WTC11 (cell line): Measurements from ENCODE around the gene ACOX3. TPM values are rescaled to one million over a fixed set of nuclear protein-coding genes. Genes with fewer than 3 reads are reported as not detected.

Source experiments
- ATAC-seq: fragments of 200-7000 bp; cut with Tn5 transposase; 2 replicates; pipeline ENCODE4 v1.10.0; 2021; ENCODE audit warnings: mild to moderate bottlenecking, moderate library complexity
- CTCF ChIA-PET: fragments of 300-600 bp; sonication (Branson Sonifier 250); formaldehyde crosslinking; loops from one replicate; lab custom pipeline; 2021; ENCODE audit warnings: antibody characterized with exemption; lab: Charles Lee
- POLR2A ChIA-PET: fragments of 350-600 bp; sonication (Branson Sonifier 250); formaldehyde crosslinking; loops from one replicate; lab custom pipeline; 2021; ENCODE audit warnings: antibody characterized with exemption; lab: Charles Lee
- DNase-seq: peaks from one replicate; pipeline ENCODE4 v3.0.0; 2021; ENCODE audit warnings: low spot score
- H3K27ac Mint-ChIP-seq: 2 replicates; pipeline ENCODE4 v1.8.0; 2021; ENCODE audit warnings: mixed read lengths
- H3K27me3 Mint-ChIP-seq: 2 replicates; pipeline ENCODE4 v1.8.0; 2021; ENCODE audit warnings: low read depth, mild to moderate bottlenecking, moderate library complexity, mixed read lengths
- H3K36me3 Mint-ChIP-seq: 2 replicates; pipeline ENCODE4 v1.8.0; 2021; ENCODE audit warnings: mixed read lengths
- H3K4me1 Mint-ChIP-seq: 2 replicates; pipeline ENCODE4 v1.8.0; 2022; ENCODE audit warnings: mixed read lengths
- H3K4me3 Mint-ChIP-seq: 2 replicates; pipeline ENCODE4 v1.8.0; 2021; ENCODE audit warnings: mild to moderate bottlenecking, moderate library complexity, mixed read lengths
- H3K9me3 Mint-ChIP-seq: 2 replicates; pipeline ENCODE4 v1.8.0; 2021; ENCODE audit warnings: mixed read lengths
- ATF3 ChIP-seq: sonication (generic); formaldehyde crosslinking; conservative IDR thresholded peaks from 2 replicates; pipeline ENCODE4 v1.8.1; 2022; ENCODE audit warnings: mild to moderate bottlenecking, missing genetic modification reagents
- CBFB ChIP-seq: sonication (generic); formaldehyde crosslinking; IDR thresholded peaks from 2 replicates; pipeline ENCODE4 v1.8.1; 2022; ENCODE audit warnings: mild to moderate bottlenecking, low read depth, missing genetic modification reagents
- CTCF ChIP-seq: fragments of 200-600 bp; IDR thresholded peaks from 2 replicates; pipeline ENCODE4 v1.8.0; 2022; ENCODE audit warnings: antibody characterized with exemption
- FOXJ3 ChIP-seq: sonication (generic); formaldehyde crosslinking; IDR thresholded peaks from 2 replicates; pipeline ENCODE4 v1.9.0; 2021; ENCODE audit warnings: missing genetic modification reagents, mild to moderate bottlenecking, borderline replicate concordance
- GTF2I ChIP-seq: fragments of 250-450 bp; sonication (Bioruptor Pico); conservative IDR thresholded peaks from 2 replicates; pipeline ENCODE4 v1.4.0; 2021; ENCODE audit warnings: mild to moderate bottlenecking
- NFATC4 ChIP-seq: fragments of 250-450 bp; sonication (Bioruptor Pico); IDR thresholded peaks from 2 replicates; pipeline ENCODE4 v1.9.0; 2021; ENCODE audit warnings: mild to moderate bottlenecking
- NR3C1 ChIP-seq: sonication (generic); formaldehyde crosslinking; conservative IDR thresholded peaks from 2 replicates; pipeline ENCODE4 v1.8.1; 2023; ENCODE audit warnings: low read depth, mild to moderate bottlenecking, missing genetic modification reagents
- USF2 ChIP-seq: sonication (generic); formaldehyde crosslinking; IDR thresholded peaks from 2 replicates; pipeline ENCODE4 v1.8.1; 2023; ENCODE audit warnings: mild to moderate bottlenecking, missing genetic modification reagents, moderate library complexity
- ZNF219 ChIP-seq: sonication (generic); formaldehyde crosslinking; IDR thresholded peaks from 2 replicates; pipeline ENCODE4 v1.8.0; 2023; ENCODE audit warnings: missing genetic modification reagents, mild to moderate bottlenecking, borderline replicate concordance
- ZNF396 ChIP-seq: fragments of 250-450 bp; sonication (Bioruptor Pico); IDR thresholded peaks from 2 replicates; pipeline ENCODE4 v1.8.0; 2021; ENCODE audit warnings: mild to moderate bottlenecking, moderate library complexity, borderline replicate concordance
- ZSCAN18 ChIP-seq: fragments of 250-450 bp; sonication (Bioruptor Pico); IDR thresholded peaks from 2 replicates; pipeline ENCODE4 v2.1.2; 2022; ENCODE audit warnings: mild to moderate bottlenecking, moderate library complexity
- total RNA-seq: library from RNA; stranded (reverse); gene quantifications from 3 replicates; pipeline ENCODE4 v1.2.3, GENCODE V29; 2021

Gene ACOX3
- total RNA-seq, 1 experiment from 2014 or later: 10.7 TPM

DNA sequence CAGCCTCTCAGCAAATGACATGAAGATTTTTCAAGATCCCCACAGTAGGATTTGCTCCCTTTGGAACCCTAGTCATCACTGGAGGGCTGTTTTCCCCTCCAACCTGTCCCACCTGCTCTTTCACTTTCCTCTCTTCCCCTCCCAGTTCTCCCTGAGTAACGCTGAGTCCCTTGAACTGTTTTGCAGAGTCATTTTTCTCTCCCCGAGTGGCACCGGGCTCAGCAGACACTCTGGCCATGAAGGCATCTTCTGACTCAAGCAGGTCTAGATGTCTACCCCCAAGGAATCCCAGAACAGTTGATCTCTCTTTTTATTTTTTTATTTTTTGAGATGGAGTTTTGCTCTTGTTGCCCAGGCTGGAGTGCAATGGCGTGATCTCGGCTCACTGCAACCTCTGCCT, 118.8 kb downstream of the ACOX3 start:
- ATAC-seq: no peak
- CTCF ChIA-PET: interaction anchor here (1.3 to 1.5 kb wide), 2 partner anchors 21 to 81 kb away, joined by 4 to 5 read pairs; no protein-coding TSS in a partner anchor

DNA sequence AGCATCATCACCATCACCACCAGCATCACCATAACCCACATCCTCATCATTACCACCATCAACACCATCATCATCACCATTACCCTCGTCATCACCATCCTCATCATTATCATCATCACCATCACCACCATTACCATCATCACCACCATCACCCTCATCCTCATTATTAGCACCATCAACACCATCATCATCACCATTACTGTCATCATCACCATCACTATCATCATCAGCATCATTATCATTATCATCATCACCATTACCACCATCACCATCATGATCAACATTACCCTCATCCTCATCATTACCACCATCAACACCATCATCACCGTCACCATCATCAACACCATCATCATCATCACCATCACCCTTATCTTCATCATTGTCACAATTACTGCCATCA, 119.3 kb downstream of the ACOX3 start:
- CTCF ChIA-PET: no interaction called here
- Mint-ChIP-seq H3K36me3 (0 out of 2 replicates have a peak, but pooled peaks cover 2% of the 10 kb centered on the region), H3K4me3 (no peak overlapping the region), H3K27ac (no peak overlapping the region), H3K27me3 (no peaks in the 10 kb centered on the region), H3K4me1 (peaks cover 4% of the 10 kb centered on the region), H3K9me3 (peaks cover 8% of the 10 kb centered on the region)
- DNase-seq: no peak
- TF ChIP-seq ATF3 (CRISPR knock-in tag): no peak
- ATAC-seq: no peak
- POLR2A ChIA-PET: no interaction called here

More for the DNA sequence above, 118.8 kb downstream of the ACOX3 start:
- H3K4me1 Mint-ChIP-seq: peaks cover under 1% of the 10 kb centered on the region
- H3K36me3 Mint-ChIP-seq: 0 out of 2 replicates have a peak, but pooled peaks cover 2% of the 10 kb centered on the region
- peaks cover 8% of the 10 kb centered on the region for H3K9me3 Mint-ChIP-seq
- H3K4me3 Mint-ChIP-seq: no peak overlapping the region
- POLR2A ChIA-PET: no interaction called here
- no peak overlapping the region for H3K27ac Mint-ChIP-seq
- DNase-seq: no peak
- no peaks in the 10 kb centered on the region for H3K27me3 Mint-ChIP-seq
- TF ChIP-seq ZNF396 (no peak), GTF2I (no peak), NFATC4 (CRISPR knock-in tag) (no peak), FOXJ3 (CRISPR knock-in tag) (no peak), ZNF219 (CRISPR knock-in tag) (no peak)

- H3K9me3 Mint-ChIP-seq: peaks cover 8% of the 10 kb centered on the region
- CTCF ChIA-PET: interaction anchor here (0.6 to 3.0 kb wide), 43 partner anchors 8 to 287 kb away, joined by 3 to 59 read pairs (median 5); partner anchors contain the start of genes HTRA3 and SH3TC1
- no peak overlapping the region for H3K4me3 Mint-ChIP-seq
- DNase-seq (peak; percentile 56), ATAC-seq (peak; percentile 82)
- POLR2A ChIA-PET: no interaction called here
- H3K27ac Mint-ChIP-seq: no peak overlapping the region
- peaks cover 13% of the 10 kb centered on the region for H3K4me1 Mint-ChIP-seq
- H3K36me3 Mint-ChIP-seq: 0 out of 2 replicates have a peak, but pooled peaks cover 2% of the 10 kb centered on the region
- TF ChIP-seq CTCF (peak; percentile 30; the same call in 1 of the 2 replicates), ZSCAN18 (CRISPR knock-in tag) (no peak), USF2 (CRISPR knock-in tag) (0 out of 2 replicates have a peak, but pooled peaks have one; percentile 21)
- H3K27me3 Mint-ChIP-seq: no peaks in the 10 kb centered on the region; the same call in 1 of the 2 replicates
Measured at GRCh38 chr4:8320386-8320750, 120.2 kb downstream of the ACOX3 start.

DNA sequence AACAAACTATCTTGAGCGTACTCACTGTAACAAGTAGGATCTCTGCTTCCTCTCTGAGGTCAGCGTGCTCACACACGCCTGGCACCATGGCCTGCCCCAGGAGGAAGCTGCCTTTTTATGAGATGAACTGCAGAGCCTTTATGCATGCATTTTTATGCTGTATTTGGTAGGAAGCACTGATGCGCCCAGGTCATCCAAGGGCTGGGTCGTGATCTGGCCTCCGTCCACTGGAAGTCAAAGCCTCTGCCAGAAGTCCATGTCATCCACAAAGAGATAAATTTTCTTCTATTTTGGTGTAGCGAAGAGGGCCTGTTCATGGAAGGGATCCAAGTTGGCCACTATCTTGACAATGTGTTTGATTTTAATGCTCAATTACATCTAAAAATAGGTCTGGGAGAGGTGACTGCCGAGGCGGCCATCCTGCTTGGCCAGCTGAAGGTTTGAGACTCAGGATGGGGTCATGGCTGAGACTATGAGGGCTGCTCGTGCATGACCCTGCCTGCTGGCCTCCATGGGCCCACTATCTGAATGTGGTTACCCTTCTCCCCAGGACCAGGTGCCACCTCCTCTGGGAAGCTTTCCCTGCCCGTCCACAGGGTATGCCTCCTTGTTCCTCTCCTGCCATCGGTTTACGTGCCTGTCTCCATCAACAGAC, 120.7 kb downstream of the ACOX3 start:
- Mint-ChIP-seq H3K4me3 (no peak overlapping the region), H3K27ac (no peak overlapping the region), H3K36me3 (0 out of 2 replicates have a peak, but pooled peaks cover 2% of the 10 kb centered on the region), H3K27me3 (peaks cover 3% of the 10 kb centered on the region; the same call in 1 of the 2 replicates)
- no peak for ATAC-seq
- ChIA-PET CTCF (interaction anchor here (0.6 to 3.0 kb wide), 43 partner anchors 8 to 288 kb away, joined by 3 to 59 read pairs (median 5); partner anchors contain the start of genes HTRA3 and SH3TC1), POLR2A (no interaction called here)
- TF ChIP-seq CBFB (CRISPR knock-in tag) (no peak), NR3C1 (no peak)
- TF ChIP-seq, all 79 proteins: peak for 0
- H3K4me1 Mint-ChIP-seq: peaks cover 18% of the 10 kb centered on the region
- DNase-seq: no peak
- peaks cover 8% of the 10 kb centered on the region for H3K9me3 Mint-ChIP-seq
